GM19455 (cell line): ENCODE data around the gene NFAT5.
A peak's percentile ranks its signal among the peaks of the same experiment; 100 is the strongest.
"Not testable (repeated sequence)": the region's sequence is repeated elsewhere in the genome, so short reads cannot be mapped to it uniquely, and the experiment has no call there.

ENCODE experiments used
- ATAC-seq: cut with Tn5 transposase; IDR thresholded peaks from one replicate; pipeline ENCODE4 v1.9.1; 2021; ENCODE audit not compliant: unreplicated experiment

Gene NFAT5

GRCh38 chr16:69706256-69706974, 140.6 kb downstream of the NFAT5 start:
- no peak for ATAC-seq

GRCh38 chr16:69706975-69707340, 141.2 kb downstream of the NFAT5 start:
- ATAC-seq, result no peak

GRCh38 chr16:69707920-69708683, 142.3 kb downstream of the NFAT5 start:
- no peak for ATAC-seq

- ATAC-seq, result no peak
Observed at GRCh38 chr16:69709456-69710084, 143.8 kb downstream of the NFAT5 start.

- ATAC-seq, result no peak
Observed at GRCh38 chr16:69711115-69711740, 145.5 kb downstream of the NFAT5 start.

GRCh38 chr16:69712277-69712676, 146.5 kb downstream of the NFAT5 start:
- ATAC-seq, result no peak

- ATAC-seq, result no peak
Observed at GRCh38 chr16:69712914-69713581, 147.3 kb downstream of the NFAT5 start.

- no peak for ATAC-seq
Observed at GRCh38 chr16:69717066-69717465, 151.3 kb downstream of the NFAT5 start.

GRCh38 chr16:69718111-69718764, 152.5 kb downstream of the NFAT5 start:
- ATAC-seq, result no peak

- no peak for ATAC-seq
Observed at GRCh38 chr16:69720822-69721430, 155.2 kb downstream of the NFAT5 start.

GRCh38 chr16:69721441-69721957, 155.7 kb downstream of the NFAT5 start:
- no peak for ATAC-seq

GRCh38 chr16:69724414-69724873, 158.7 kb downstream of the NFAT5 start:
- no peak for ATAC-seq

- no peak for ATAC-seq
Observed at GRCh38 chr16:69724981-69725479, 159.3 kb downstream of the NFAT5 start.

GRCh38 chr16:69725480-69726312, 159.9 kb downstream of the NFAT5 start:
- ATAC-seq, result no peak

- peak; percentile 98 for ATAC-seq
Observed at GRCh38 chr16:69726313-69727060, 160.7 kb downstream of the NFAT5 start, which contains the start of gene NQO1. NQO1 (minus strand) TSS chr16:69726560; CDS start chr16:69726439, 121 bp downstream.

- no peak for ATAC-seq
Observed at GRCh38 chr16:69727916-69728270, 162.1 kb downstream of the NFAT5 start.

- ATAC-seq, result not testable (repeated sequence)
Observed at GRCh38 chr16:69729030-69729429, 163.3 kb downstream of the NFAT5 start.

GRCh38 chr16:69731280-69731679, 165.5 kb downstream of the NFAT5 start:
- not testable (repeated sequence) for ATAC-seq
